ENCODE measurements around the gene CYTH1. TPM values are rescaled to one million over a fixed set of nuclear protein-coding genes. Genes with fewer than 3 reads are reported as not detected.

CYTH1 gene
- total RNA-seq, 1 donor from 2014 or later, result 25.0 TPM

DNA sequence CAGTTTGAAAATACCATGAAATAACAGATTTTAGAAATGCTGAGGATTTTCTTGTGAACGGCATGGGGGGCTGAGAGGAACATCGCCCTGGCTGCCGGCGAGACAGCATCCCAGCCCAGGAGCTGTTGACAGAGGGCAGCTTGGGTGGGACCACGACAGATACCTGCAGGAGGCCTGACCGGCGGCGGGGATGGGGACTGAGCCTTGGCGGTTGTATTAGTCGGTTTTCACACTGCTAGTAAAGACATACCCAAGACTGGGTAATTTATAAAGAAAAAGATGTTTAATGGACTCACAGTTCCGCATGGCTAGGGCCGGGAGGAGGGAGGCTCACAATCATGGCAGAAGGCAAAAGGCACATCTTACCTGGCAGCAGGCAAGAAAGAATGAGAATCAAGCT lies 122.5 kb downstream of the CYTH1 start:
- Histone ChIP-seq H3K27ac (ENCODE audit: low read depth, low read length) (no peak overlapping the region), H2AFZ (ENCODE audit: low read depth, low read length) (no peak overlapping the region), H3K27me3 (ENCODE audit: insufficient read depth, low read length) (no peaks in the 10 kb centered on the region), H3K9ac (ENCODE audit: low read length) (no peak overlapping the region), H4K20me1 (ENCODE audit: insufficient read depth, low read length) (no peaks in the 10 kb centered on the region), H3K36me3 (ENCODE audit: insufficient read depth, low read length) (no peaks in the 10 kb centered on the region), H3K4me3 (ENCODE audit: insufficient read depth, low read depth, low read length) (no peak overlapping the region), H3K9me3 (ENCODE audit: insufficient read depth, low read depth, low read length) (no peaks in the 10 kb centered on the region), H3K79me2 (ENCODE audit: insufficient read depth, low read length) (no peaks in the 10 kb centered on the region), H3K4me1 (ENCODE audit: insufficient read depth, low read length) (peaks cover 8% of the 10 kb centered on the region), H3K4me2 (ENCODE audit: low read length) (no peak overlapping the region)
- no peak overlapping the region for H3K27ac Mint-ChIP-seq (ENCODE audit: unreplicated experiment)
- H3K9me3 Mint-ChIP-seq (ENCODE audit: unreplicated experiment), result no peaks in the 10 kb centered on the region
- no peak for DNase-seq (ENCODE audit: low read depth)
- no peak for TF ChIP-seq CTCF (IDR thresholded peaks at IDR 0.05; ENCODE audit: insufficient read depth, low read depth, low read length)
- no peak for TF ChIP-seq EZH2 (IDR thresholded peaks at IDR 0.05; ENCODE audit: insufficient read depth, low read length)
- peaks cover 18% of the 10 kb centered on the region for H3K27me3 Mint-ChIP-seq (ENCODE audit: low read depth, unreplicated experiment)
- no peaks in the 10 kb centered on the region for H3K36me3 Mint-ChIP-seq (ENCODE audit: low read depth, unreplicated experiment)
- no peaks in the 10 kb centered on the region for H3K4me1 Mint-ChIP-seq (ENCODE audit: low read depth, unreplicated experiment)
- no peak overlapping the region for H3K4me3 Mint-ChIP-seq (ENCODE audit: unreplicated experiment)
- FAIRE-seq, result no peak

- Mint-ChIP-seq H3K36me3 (ENCODE audit: low read depth, unreplicated experiment) (no peaks in the 10 kb centered on the region), H3K4me1 (ENCODE audit: low read depth, unreplicated experiment) (no peaks in the 10 kb centered on the region), H3K9me3 (ENCODE audit: unreplicated experiment) (no peaks in the 10 kb centered on the region), H3K4me3 (ENCODE audit: unreplicated experiment) (no peak overlapping the region), H3K27ac (ENCODE audit: unreplicated experiment) (no peak overlapping the region), H3K27me3 (ENCODE audit: low read depth, unreplicated experiment) (peaks cover 18% of the 10 kb centered on the region)
- Histone ChIP-seq H3K36me3 (ENCODE audit: insufficient read depth, low read length) (no peaks in the 10 kb centered on the region), H3K9ac (ENCODE audit: low read length) (peak overlapping the region; percentile 51), H3K4me3 (ENCODE audit: insufficient read depth, low read depth, low read length) (no peak overlapping the region), H3K79me2 (ENCODE audit: insufficient read depth, low read length) (no peaks in the 10 kb centered on the region), H2AFZ (ENCODE audit: low read depth, low read length) (peak overlapping the region; percentile 42), H3K4me2 (ENCODE audit: low read length) (peak overlapping the region; percentile 42), H3K27me3 (ENCODE audit: insufficient read depth, low read length) (no peaks in the 10 kb centered on the region), H4K20me1 (ENCODE audit: insufficient read depth, low read length) (no peaks in the 10 kb centered on the region), H3K27ac (ENCODE audit: low read depth, low read length) (peak overlapping the region; percentile 73), H3K4me1 (ENCODE audit: insufficient read depth, low read length) (peaks cover 8% of the 10 kb centered on the region), H3K9me3 (ENCODE audit: insufficient read depth, low read depth, low read length) (no peaks in the 10 kb centered on the region)
- TF ChIP-seq EZH2 (IDR thresholded peaks at IDR 0.05; ENCODE audit: insufficient read depth, low read length), result no peak
- no peak for TF ChIP-seq CTCF (IDR thresholded peaks at IDR 0.05; ENCODE audit: insufficient read depth, low read depth, low read length)
- DNase-seq (ENCODE audit: low read depth), result peak; percentile 60
- FAIRE-seq, result no peak
Observed at GRCh38 chr17:78658281-78658785, 123.7 kb downstream of the CYTH1 start.

DNA sequence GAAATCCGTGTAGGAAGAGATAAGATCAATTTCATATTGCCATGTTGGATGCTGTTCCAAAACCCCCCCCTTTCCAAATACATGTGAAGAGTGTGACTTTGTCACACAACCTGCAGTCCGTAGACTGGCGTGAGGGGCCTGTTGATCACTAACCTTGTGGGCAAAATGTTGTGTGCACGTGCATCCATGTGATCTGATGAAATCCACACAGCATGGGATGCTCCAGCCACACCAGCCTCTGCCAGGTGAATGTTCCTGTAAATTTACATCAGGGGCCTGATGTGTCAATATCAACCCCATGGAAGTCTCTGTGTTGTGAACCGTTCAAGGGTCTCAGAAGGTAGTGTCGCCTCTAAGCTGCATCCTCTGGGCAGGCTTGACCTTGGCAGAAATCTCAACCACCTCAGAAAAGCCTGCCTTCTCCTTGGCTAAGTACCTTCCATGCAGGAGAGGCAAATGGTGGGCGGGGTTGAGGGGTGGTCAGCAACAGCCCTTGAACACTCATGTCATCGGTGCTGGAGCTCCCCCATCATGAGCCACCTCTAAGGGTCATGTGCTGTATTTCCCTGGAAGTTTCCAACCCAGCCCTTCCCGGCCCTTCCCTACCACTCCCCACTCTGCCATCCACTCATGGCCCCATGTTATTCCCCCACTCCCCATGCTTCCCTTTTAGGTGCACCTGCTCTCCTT lies 126.7 kb downstream of the CYTH1 start:
- DNase-seq (ENCODE audit: low read depth) (no peak), FAIRE-seq (no peak)
- Histone ChIP-seq H4K20me1 (ENCODE audit: insufficient read depth, low read length) (no peaks in the 10 kb centered on the region), H3K4me3 (ENCODE audit: insufficient read depth, low read depth, low read length) (no peak overlapping the region), H3K27me3 (ENCODE audit: insufficient read depth, low read length) (no peaks in the 10 kb centered on the region), H3K79me2 (ENCODE audit: insufficient read depth, low read length) (no peaks in the 10 kb centered on the region), H3K9ac (ENCODE audit: low read length) (no peak overlapping the region), H3K36me3 (ENCODE audit: insufficient read depth, low read length) (no peaks in the 10 kb centered on the region), H3K4me1 (ENCODE audit: insufficient read depth, low read length) (peaks cover 8% of the 10 kb centered on the region), H3K27ac (ENCODE audit: low read depth, low read length) (no peak overlapping the region), H3K4me2 (ENCODE audit: low read length) (no peak overlapping the region), H3K9me3 (ENCODE audit: insufficient read depth, low read depth, low read length) (no peaks in the 10 kb centered on the region), H2AFZ (ENCODE audit: low read depth, low read length) (no peak overlapping the region)
- peak overlapping the region; percentile 34 for H3K27ac Mint-ChIP-seq (ENCODE audit: unreplicated experiment)
- H3K4me1 Mint-ChIP-seq (ENCODE audit: low read depth, unreplicated experiment), result no peaks in the 10 kb centered on the region
- H3K4me3 Mint-ChIP-seq (ENCODE audit: unreplicated experiment), result no peak overlapping the region
- H3K9me3 Mint-ChIP-seq (ENCODE audit: unreplicated experiment), result no peaks in the 10 kb centered on the region
- no peaks in the 10 kb centered on the region for H3K36me3 Mint-ChIP-seq (ENCODE audit: low read depth, unreplicated experiment)
- H3K27me3 Mint-ChIP-seq (ENCODE audit: low read depth, unreplicated experiment), result peaks cover 7% of the 10 kb centered on the region
- no peak for TF ChIP-seq EZH2 (IDR thresholded peaks at IDR 0.05; ENCODE audit: insufficient read depth, low read length)
- no peak for TF ChIP-seq CTCF (IDR thresholded peaks at IDR 0.05; ENCODE audit: insufficient read depth, low read depth, low read length)

All from astrocyte (in vitro differentiated cells and primary cell).